Ascending aorta (tissue), 2 donors: ENCODE data around the gene TSPAN33. TPM values are rescaled to one million over a fixed set of nuclear protein-coding genes. Genes with fewer than 3 reads are reported as not detected.
A peak's percentile ranks its signal among the peaks of the same experiment; 100 is the strongest.

Experiments
- DNase-seq, 2 donors: peaks; one replicate each; pipeline ENCODE4 v3.0.0-alpha.2; 2019; ENCODE audit warnings: low spot score in 2 of 2
- H3K27ac ChIP-seq, 2 donors: fragments of 200-600 bp; sonication (generic); one replicate each; pipeline ENCODE4 v1.5.1; 2016 to 2017; ENCODE audit warnings: mild to moderate bottlenecking in 1 of 2
- H3K27me3 ChIP-seq: fragments of 200-600 bp; sonication (generic); one replicate; pipeline ENCODE4 v1.5.1; 2017
- H3K36me3 ChIP-seq, 2 donors: fragments of 200-600 bp; sonication (generic); one replicate each; pipeline ENCODE4 v1.5.1; 2016
- H3K4me1 ChIP-seq, 2 donors: fragments of 200-600 bp; sonication (generic); one replicate each; pipeline ENCODE4 v1.5.1; 2016 to 2017; ENCODE audit warnings: mild to moderate bottlenecking in 1 of 2
- H3K4me3 ChIP-seq, 2 donors: fragments of 200-600 bp; sonication (generic); one replicate each; pipeline ENCODE4 v1.5.1; 2016 to 2017; ENCODE audit warnings: mild to moderate bottlenecking in 1 of 2
- H3K9me3 ChIP-seq, 2 donors: fragments of 200-600 bp; sonication (generic); one replicate each; pipeline ENCODE4 v1.5.1; 2016
- intact Hi-C: fragments of 100-400 bp; cut with DNase I; formaldehyde crosslinking; loops from one replicate; pipeline ENCODE4 v1.15.1; 2023
- total RNA-seq: library from RNA; depleted of rRNA; stranded (reverse); fragments of >200 nt; gene quantifications from one replicate; pipeline ENCODE4 v1.1.0, GENCODE V29; 2016
- TF ChIP-seq, protein P1 (sequence below), 3 experiments: fragments of 200-600 bp in 2 of 3; fragments of 450-650 bp in 1 of 3; sonication (generic) in 2 of 3; IDR thresholded peaks; one replicate each; pipeline ENCODE4 v1.5.1; 2016 to 2019; ENCODE audit warnings: antibody characterized with exemption in 3 of 3, mild to moderate bottlenecking in 1 of 3, moderate library complexity in 1 of 3

TSPAN33 gene
- total RNA-seq, 1 donor from 2014 or later, result 8.1 TPM

DNA sequence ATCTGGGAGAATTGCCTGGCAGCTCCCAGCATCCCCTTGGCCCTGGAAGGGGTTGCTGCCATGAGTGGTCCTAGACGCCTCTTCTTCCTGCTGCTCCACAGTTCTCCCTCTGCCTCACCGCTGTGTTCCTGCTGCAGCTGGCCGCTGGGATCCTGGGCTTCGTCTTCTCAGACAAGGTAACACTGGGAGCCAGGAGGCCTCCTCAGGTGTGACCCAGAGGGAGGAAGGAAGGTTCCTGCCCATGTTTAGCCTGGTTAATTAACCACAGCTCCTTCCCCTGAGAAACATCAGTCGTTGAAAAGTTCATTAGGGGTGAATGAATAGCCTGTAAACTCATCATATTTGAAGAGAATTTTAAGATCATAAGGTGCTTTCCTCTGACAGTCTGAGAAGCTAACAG lies 18.2 kb downstream of the TSPAN33 start:
- DNase-seq, result no peak
- Histone ChIP-seq H3K36me3 (no peaks in the 10 kb centered on the region), H3K27ac (no peak overlapping the region), H3K27me3 (no peaks in the 10 kb centered on the region), H3K9me3 (no peaks in the 10 kb centered on the region), H3K4me3 (no peak overlapping the region), H3K4me1 (peaks cover 0 to 3% of the 10 kb centered on the region in 2 donors)
- intact Hi-C loops, result no loop called here
- TF ChIP-seq, protein P1, sequence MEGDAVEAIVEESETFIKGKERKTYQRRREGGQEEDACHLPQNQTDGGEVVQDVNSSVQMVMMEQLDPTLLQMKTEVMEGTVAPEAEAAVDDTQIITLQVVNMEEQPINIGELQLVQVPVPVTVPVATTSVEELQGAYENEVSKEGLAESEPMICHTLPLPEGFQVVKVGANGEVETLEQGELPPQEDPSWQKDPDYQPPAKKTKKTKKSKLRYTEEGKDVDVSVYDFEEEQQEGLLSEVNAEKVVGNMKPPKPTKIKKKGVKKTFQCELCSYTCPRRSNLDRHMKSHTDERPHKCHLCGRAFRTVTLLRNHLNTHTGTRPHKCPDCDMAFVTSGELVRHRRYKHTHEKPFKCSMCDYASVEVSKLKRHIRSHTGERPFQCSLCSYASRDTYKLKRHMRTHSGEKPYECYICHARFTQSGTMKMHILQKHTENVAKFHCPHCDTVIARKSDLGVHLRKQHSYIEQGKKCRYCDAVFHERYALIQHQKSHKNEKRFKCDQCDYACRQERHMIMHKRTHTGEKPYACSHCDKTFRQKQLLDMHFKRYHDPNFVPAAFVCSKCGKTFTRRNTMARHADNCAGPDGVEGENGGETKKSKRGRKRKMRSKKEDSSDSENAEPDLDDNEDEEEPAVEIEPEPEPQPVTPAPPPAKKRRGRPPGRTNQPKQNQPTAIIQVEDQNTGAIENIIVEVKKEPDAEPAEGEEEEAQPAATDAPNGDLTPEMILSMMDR (IDR thresholded peaks at IDR 0.05), result no peak

GRCh38 chr7:129163875-129164544 lies 19.5 kb downstream of the TSPAN33 start:
- TF ChIP-seq, protein P1 (IDR thresholded peaks at IDR 0.05), result peak; percentile 20 to 81 (median 79)
- no peak for DNase-seq
- H3K27me3 ChIP-seq, result no peaks in the 10 kb centered on the region
- peaks cover 0 to 6% of the 10 kb centered on the region in 2 donors for H3K4me1 ChIP-seq
- no peaks in the 10 kb centered on the region for H3K36me3 ChIP-seq
- intact Hi-C loops, result loop anchor here (1.0 kb wide), 1 partner anchor 46 kb away; no protein-coding TSS in a partner anchor
- no peaks in the 10 kb centered on the region for H3K9me3 ChIP-seq
- H3K27ac ChIP-seq, result no peak overlapping the region
- no peak overlapping the region for H3K4me3 ChIP-seq

- Histone ChIP-seq H3K4me1 (peaks cover 0 to 6% of the 10 kb centered on the region in 2 donors), H3K36me3 (no peaks in the 10 kb centered on the region), H3K27me3 (no peaks in the 10 kb centered on the region), H3K4me3 (no peak overlapping the region), H3K27ac (no peak overlapping the region), H3K9me3 (no peaks in the 10 kb centered on the region)
- intact Hi-C loops, result no loop called here
- TF ChIP-seq, protein P1 (IDR thresholded peaks at IDR 0.05), result no peak
- no peak for DNase-seq
Measured at GRCh38 chr7:129166745-129167144, 22.2 kb downstream of the TSPAN33 start.

GRCh38 chr7:129167817-129168216 lies 23.3 kb downstream of the TSPAN33 start:
- Histone ChIP-seq H3K4me1 (peaks cover 0 to 6% of the 10 kb centered on the region in 2 donors), H3K4me3 (no peak overlapping the region), H3K27ac (no peak overlapping the region), H3K9me3 (no peaks in the 10 kb centered on the region), H3K36me3 (no peaks in the 10 kb centered on the region), H3K27me3 (no peaks in the 10 kb centered on the region)
- intact Hi-C loops, result no loop called here
- DNase-seq, result no peak
- TF ChIP-seq, protein P1 (IDR thresholded peaks at IDR 0.05), result no peak

GRCh38 chr7:129168231-129169021 lies 23.9 kb downstream of the TSPAN33 start:
- H3K4me3 ChIP-seq, result peak overlapping the region; percentile 63 to 67
- peak overlapping the region; percentile 24 to 48 for H3K27ac ChIP-seq
- H3K4me1 ChIP-seq, result peaks cover 0 to 6% of the 10 kb centered on the region in 2 donors
- DNase-seq, result no peak
- H3K27me3 ChIP-seq, result no peaks in the 10 kb centered on the region
- TF ChIP-seq, protein P1 (IDR thresholded peaks at IDR 0.05), result no peak
- intact Hi-C loops, result no loop called here
- H3K36me3 ChIP-seq, result no peaks in the 10 kb centered on the region
- H3K9me3 ChIP-seq, result no peaks in the 10 kb centered on the region
